ENCODE data around the gene RNF38. TPM values are rescaled to one million over a fixed set of nuclear protein-coding genes. Genes with fewer than 3 reads are reported as not detected.
"Not testable (repeated sequence)": the region's sequence is repeated elsewhere in the genome, so short reads cannot be mapped to it uniquely, and the experiment has no call there.

Gene RNF38
- polyA plus RNA-seq, 3 donors = 11.3 to 33.2 (median 13.6) TPM

DNA sequence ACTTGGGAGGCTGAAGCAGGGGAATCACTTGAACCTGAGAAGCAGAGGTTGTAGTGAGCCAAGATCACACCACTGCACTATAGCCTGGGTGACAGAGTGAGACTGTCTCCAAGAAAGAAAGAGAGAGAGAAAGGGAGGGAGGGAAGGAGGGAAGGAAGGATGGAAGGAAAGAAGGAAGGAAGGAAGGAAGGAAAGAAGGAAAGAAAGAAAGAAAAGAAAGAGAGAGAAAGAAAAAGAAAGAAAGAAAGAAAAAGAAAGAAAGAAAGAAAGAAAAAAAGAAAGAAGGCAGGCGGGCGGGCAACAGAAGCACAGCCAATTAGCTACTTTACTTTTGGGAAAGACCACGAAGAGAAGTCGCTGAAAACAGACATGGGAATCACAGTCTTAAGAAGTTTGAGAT, 9.0 kb upstream of the RNF38 start:
- 100% methylated on average over 4 of the region's 4 CpGs for WGBS (ENCODE audit: insufficient coverage)
- intact Hi-C loops (cut with micrococcal nuclease) = loop anchor here (2.0 to 5.0 kb wide), 3 partner anchors 148 to 318 kb away; partner anchors contain the start of gene MELK (in 1 of the 2)
- not testable (repeated sequence) for H3K4me1 Mint-ChIP-seq; H3K36me3 ChIP-seq (replicated peaks in 1 of 2; ENCODE audit: control insufficient read depth in 1 of 2, insufficient read depth in 2 of 2, low read length in 2 of 2); DNase-seq; H2AFZ ChIP-seq (ENCODE audit: insufficient read depth, low read depth, low read length, poor library complexity, severe bottlenecking); H3K4me3 Mint-ChIP-seq; H3K27me3 ChIP-seq (ENCODE audit: control insufficient read depth in 2 of 2, insufficient read depth in 2 of 2, low read length in 2 of 2); H3K9ac ChIP-seq (ENCODE audit: insufficient read depth, low read length, poor library complexity, severe bottlenecking); H3K27ac ChIP-seq (ENCODE audit: low read depth in 1 of 2, low read length in 2 of 2); H3K36me3 Mint-ChIP-seq; H3K27me3 Mint-ChIP-seq (ENCODE audit: low read depth in 3 of 3); H3K4me3 ChIP-seq (replicated peaks in 1 of 3; ENCODE audit: low read depth in 2 of 3, low read length in 3 of 3); H3K4me2 ChIP-seq (replicated peaks; ENCODE audit: extremely low read depth, low read length, poor library complexity, severe bottlenecking); H3K9me3 ChIP-seq (replicated peaks in 1 of 2; ENCODE audit: control insufficient read depth in 1 of 2, insufficient read depth in 1 of 2, low read length in 2 of 2); H3K4me1 ChIP-seq (ENCODE audit: control insufficient read depth in 1 of 2, insufficient read depth in 2 of 2, low read length in 2 of 2)
- H3K79me2 ChIP-seq (ENCODE audit: insufficient read depth, low read length) = peaks cover 17% of the 10 kb centered on the region
- Mint-ChIP-seq H3K9me3 (peaks cover 0 to 11% (median 0%) of the 10 kb centered on the region in 7 donors), H3K27ac (peak overlapping the region in 2 of 7 donors; percentile 22 to 66)
- H4K20me1 ChIP-seq (ENCODE audit: insufficient read depth, low read length) = peaks cover 65% of the 10 kb centered on the region

GRCh38 chr9:36407122-36407723, 7.2 kb upstream of the RNF38 start:
- Histone ChIP-seq H3K27me3 (ENCODE audit: control insufficient read depth in 2 of 2, insufficient read depth in 2 of 2, low read length in 2 of 2) (no peaks in the 10 kb centered on the region), H3K4me1 (ENCODE audit: control insufficient read depth in 1 of 2, insufficient read depth in 2 of 2, low read length in 2 of 2) (no peaks in the 10 kb centered on the region), H3K9me3 (replicated peaks in 1 of 2; ENCODE audit: control insufficient read depth in 1 of 2, insufficient read depth in 1 of 2, low read length in 2 of 2) (no peaks in the 10 kb centered on the region), H3K79me2 (ENCODE audit: insufficient read depth, low read length) (peaks cover 33% of the 10 kb centered on the region), H3K27ac (ENCODE audit: low read depth in 1 of 2, low read length in 2 of 2) (peak overlapping the region in 1 of 2 donors; percentile 44), H3K36me3 (replicated peaks in 1 of 2; ENCODE audit: control insufficient read depth in 1 of 2, insufficient read depth in 2 of 2, low read length in 2 of 2) (peaks cover 2 to 7% of the 10 kb centered on the region in 2 donors), H3K9ac (ENCODE audit: insufficient read depth, low read length, poor library complexity, severe bottlenecking) (no peak overlapping the region), H2AFZ (ENCODE audit: insufficient read depth, low read depth, low read length, poor library complexity, severe bottlenecking) (no peak overlapping the region), H4K20me1 (ENCODE audit: insufficient read depth, low read length) (peaks cover 66% of the 10 kb centered on the region), H3K4me3 (replicated peaks in 1 of 3; ENCODE audit: low read depth in 2 of 3, low read length in 3 of 3) (no peak overlapping the region), H3K4me2 (replicated peaks; ENCODE audit: extremely low read depth, low read length, poor library complexity, severe bottlenecking) (no peak overlapping the region)
- H3K9me3 Mint-ChIP-seq = peaks cover 0 to 11% (median 0%) of the 10 kb centered on the region in 7 donors
- WGBS (ENCODE audit: insufficient coverage) = 33% methylated on average over 1 of the region's 4 CpGs
- peaks cover 3 to 4% of the 10 kb centered on the region in 2 donors for H3K36me3 Mint-ChIP-seq
- TF ChIP-seq, protein P1, sequence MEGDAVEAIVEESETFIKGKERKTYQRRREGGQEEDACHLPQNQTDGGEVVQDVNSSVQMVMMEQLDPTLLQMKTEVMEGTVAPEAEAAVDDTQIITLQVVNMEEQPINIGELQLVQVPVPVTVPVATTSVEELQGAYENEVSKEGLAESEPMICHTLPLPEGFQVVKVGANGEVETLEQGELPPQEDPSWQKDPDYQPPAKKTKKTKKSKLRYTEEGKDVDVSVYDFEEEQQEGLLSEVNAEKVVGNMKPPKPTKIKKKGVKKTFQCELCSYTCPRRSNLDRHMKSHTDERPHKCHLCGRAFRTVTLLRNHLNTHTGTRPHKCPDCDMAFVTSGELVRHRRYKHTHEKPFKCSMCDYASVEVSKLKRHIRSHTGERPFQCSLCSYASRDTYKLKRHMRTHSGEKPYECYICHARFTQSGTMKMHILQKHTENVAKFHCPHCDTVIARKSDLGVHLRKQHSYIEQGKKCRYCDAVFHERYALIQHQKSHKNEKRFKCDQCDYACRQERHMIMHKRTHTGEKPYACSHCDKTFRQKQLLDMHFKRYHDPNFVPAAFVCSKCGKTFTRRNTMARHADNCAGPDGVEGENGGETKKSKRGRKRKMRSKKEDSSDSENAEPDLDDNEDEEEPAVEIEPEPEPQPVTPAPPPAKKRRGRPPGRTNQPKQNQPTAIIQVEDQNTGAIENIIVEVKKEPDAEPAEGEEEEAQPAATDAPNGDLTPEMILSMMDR (IDR thresholded peaks at IDR 0.05) = peak; percentile 92
- H3K4me3 Mint-ChIP-seq = no peak overlapping the region
- H3K27me3 Mint-ChIP-seq (ENCODE audit: low read depth in 3 of 3) = peaks cover 0 to 2% (median 0%) of the 10 kb centered on the region in 3 donors
- H3K27ac Mint-ChIP-seq = peak overlapping the region in 5 of 7 donors; percentile 19 to 82 (median 60)
- H3K4me1 Mint-ChIP-seq = peaks cover 1% of the 10 kb centered on the region
- intact Hi-C loops (cut with micrococcal nuclease) = loop anchor here (2.0 to 5.0 kb wide), 3 partner anchors 150 to 320 kb away; partner anchors contain the start of gene MELK (in 1 of the 2)
- DNase-seq = peak; percentile 46 to 67 (median 65)

All from CD14-positive monocyte (primary cell).